Peyer's patch (tissue), 4 donors: Measurements from ENCODE around the gene CEP128. TPM values are rescaled to one million over a fixed set of nuclear protein-coding genes. Genes with fewer than 3 reads are reported as not detected.

Experiments
- DNase-seq, 3 donors: peaks; one replicate each; pipeline ENCODE4 v3.0.0-alpha.2; 2017 to 2019
- H3K27ac ChIP-seq, 4 donors: fragments of 200-600 bp; sonication (generic); one replicate each; pipeline ENCODE4 v1.5.1; 2016 to 2019
- H3K27me3 ChIP-seq, 2 donors: fragments of 200-600 bp; sonication (generic); one replicate each; pipeline ENCODE4 v1.5.1; 2019
- H3K36me3 ChIP-seq, 3 donors: fragments of 200-600 bp; sonication (generic); one replicate each; pipeline ENCODE4 v1.5.1; 2016 to 2019
- H3K4me1 ChIP-seq, 4 donors: fragments of 200-600 bp; sonication (generic); one replicate each; pipeline ENCODE4 v1.5.1; 2016 to 2019
- H3K4me3 ChIP-seq, 4 donors: fragments of 200-600 bp; sonication (generic); 1 replicate in 3 of 4; 2 replicates in 1 of 4; pipeline ENCODE4 v1.5.1; 2016 to 2019; ENCODE audit warnings: mild to moderate bottlenecking in 1 of 4
- H3K9me3 ChIP-seq, 4 donors: fragments of 200-600 bp; sonication (generic); one replicate each; pipeline ENCODE4 v1.5.1; 2016 to 2019; ENCODE audit warnings: mild to moderate bottlenecking in 1 of 4
- POLR2A ChIP-seq, 2 donors: fragments of 450-650 bp; IDR thresholded peaks; one replicate each; pipeline ENCODE4 v1.5.1; 2017; ENCODE audit warnings: antibody characterized with exemption in 2 of 2, mild to moderate bottlenecking in 2 of 2, moderate library complexity in 2 of 2
- total RNA-seq, 4 donors: library from RNA; depleted of rRNA; stranded (reverse); fragments of >200 nt; gene quantifications; one replicate each; pipeline ENCODE4 v1.1.0, GENCODE V29; 2016
- TF ChIP-seq, protein P1 (sequence below), 6 experiments: fragments of 450-650 bp in 4 of 6; fragments of 200-600 bp in 2 of 6; sonication (generic) in 1 of 6; IDR thresholded peaks; one replicate each; pipeline ENCODE4 v1.5.1; 2017 to 2019; ENCODE audit warnings: antibody characterized with exemption in 6 of 6, mild to moderate bottlenecking in 3 of 6, moderate library complexity in 1 of 6

The CEP128 gene
- total RNA-seq, 4 donors from 2014 or later = 5.9 to 51.2 (median 6.7) TPM

DNA sequence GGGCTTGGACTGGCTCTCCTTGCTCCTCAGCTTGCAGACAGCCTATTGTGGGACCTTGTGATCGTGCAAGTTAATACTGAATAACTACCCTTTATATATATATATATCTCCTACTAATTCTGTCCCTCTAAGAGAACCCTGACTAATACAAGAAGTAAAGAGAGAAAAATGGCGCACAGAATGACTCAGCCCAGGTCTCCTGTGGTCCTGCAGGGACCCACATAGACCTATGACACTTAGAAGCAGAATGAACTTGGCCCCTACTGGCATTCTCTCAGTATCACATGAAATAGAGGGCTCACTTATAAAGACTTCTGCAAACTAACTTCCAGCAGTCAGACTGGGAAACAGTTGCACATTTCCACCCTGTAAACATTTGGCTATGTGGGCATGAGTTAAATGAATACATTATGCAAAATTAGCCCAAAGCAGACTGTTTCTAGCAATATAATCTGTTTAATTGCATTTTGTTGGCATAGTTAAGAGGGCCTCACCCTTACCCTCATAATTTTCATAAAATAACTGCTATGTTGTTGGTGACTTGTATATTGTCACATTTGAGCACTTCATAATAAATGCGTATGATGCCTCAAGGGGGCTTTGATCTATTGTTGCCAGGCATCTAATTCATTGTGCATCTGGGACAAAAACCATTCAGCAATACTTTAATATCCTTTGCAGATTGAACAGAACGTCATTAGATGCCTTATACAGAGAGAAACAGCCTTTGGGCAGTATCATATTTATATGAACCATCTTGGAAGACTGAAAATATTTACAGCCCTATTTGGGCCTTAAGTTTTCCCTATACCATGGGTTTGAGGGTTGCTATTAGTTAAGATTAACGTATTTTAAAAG lies 380.5 kb downstream of the CEP128 start:
- DNase-seq = no peak
- Histone ChIP-seq H3K4me3 (no peak overlapping the region), H3K27me3 (no peaks in the 10 kb centered on the region), H3K4me1 (no peaks in the 10 kb centered on the region), H3K9me3 (no peaks in the 10 kb centered on the region), H3K36me3 (no peaks in the 10 kb centered on the region), H3K27ac (no peak overlapping the region)
- TF ChIP-seq, protein P1, sequence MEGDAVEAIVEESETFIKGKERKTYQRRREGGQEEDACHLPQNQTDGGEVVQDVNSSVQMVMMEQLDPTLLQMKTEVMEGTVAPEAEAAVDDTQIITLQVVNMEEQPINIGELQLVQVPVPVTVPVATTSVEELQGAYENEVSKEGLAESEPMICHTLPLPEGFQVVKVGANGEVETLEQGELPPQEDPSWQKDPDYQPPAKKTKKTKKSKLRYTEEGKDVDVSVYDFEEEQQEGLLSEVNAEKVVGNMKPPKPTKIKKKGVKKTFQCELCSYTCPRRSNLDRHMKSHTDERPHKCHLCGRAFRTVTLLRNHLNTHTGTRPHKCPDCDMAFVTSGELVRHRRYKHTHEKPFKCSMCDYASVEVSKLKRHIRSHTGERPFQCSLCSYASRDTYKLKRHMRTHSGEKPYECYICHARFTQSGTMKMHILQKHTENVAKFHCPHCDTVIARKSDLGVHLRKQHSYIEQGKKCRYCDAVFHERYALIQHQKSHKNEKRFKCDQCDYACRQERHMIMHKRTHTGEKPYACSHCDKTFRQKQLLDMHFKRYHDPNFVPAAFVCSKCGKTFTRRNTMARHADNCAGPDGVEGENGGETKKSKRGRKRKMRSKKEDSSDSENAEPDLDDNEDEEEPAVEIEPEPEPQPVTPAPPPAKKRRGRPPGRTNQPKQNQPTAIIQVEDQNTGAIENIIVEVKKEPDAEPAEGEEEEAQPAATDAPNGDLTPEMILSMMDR (IDR thresholded peaks at IDR 0.05) = no peak
- TF ChIP-seq POLR2A (IDR thresholded peaks at IDR 0.05) = no peak

DNA sequence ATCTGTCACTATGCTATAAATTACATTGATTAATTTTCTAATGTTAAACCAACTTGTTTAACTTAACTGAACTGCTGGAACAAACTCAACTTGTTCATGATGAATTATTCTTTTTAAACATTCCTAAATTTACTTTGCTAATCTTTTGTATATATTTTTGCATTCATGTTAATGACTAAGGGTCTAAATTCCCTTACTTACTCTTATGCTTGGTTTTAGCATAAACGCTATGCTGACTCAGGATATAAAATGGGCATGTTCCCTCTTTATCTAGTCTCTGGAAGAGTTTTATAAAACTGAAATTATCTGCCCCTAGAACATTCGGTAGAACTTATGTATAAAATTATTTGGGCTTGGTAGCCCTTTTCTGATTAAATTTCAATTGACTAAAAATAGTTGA lies 387.4 kb downstream of the CEP128 start:
- Histone ChIP-seq H3K36me3 (no peaks in the 10 kb centered on the region), H3K4me1 (no peaks in the 10 kb centered on the region), H3K27me3 (no peaks in the 10 kb centered on the region), H3K27ac (no peak overlapping the region), H3K9me3 (no peaks in the 10 kb centered on the region), H3K4me3 (no peak overlapping the region)
- TF ChIP-seq POLR2A (IDR thresholded peaks at IDR 0.05) = no peak
- TF ChIP-seq, protein P1 (IDR thresholded peaks at IDR 0.05) = no peak
- no peak for DNase-seq

DNA sequence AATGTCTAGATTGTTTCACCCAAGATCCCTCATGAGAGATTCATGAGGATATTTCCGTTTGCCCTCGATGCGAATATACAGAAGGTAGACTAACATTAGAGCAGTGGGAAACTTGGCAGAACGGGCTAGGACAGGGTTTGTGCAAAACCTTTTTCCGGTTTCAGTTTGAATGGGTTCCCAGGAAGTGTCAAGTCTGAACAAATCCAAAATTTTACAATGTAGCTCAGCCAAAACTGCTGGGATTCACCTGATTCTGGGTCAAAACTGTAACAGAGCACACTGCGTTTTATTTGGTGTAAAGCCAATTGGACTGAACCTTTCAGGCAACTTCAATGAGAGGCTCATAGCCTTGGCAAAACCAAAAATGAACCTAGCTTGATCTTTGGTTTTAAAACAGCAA lies 392.4 kb downstream of the CEP128 start:
- TF ChIP-seq POLR2A (IDR thresholded peaks at IDR 0.05) = no peak
- TF ChIP-seq, protein P1 (IDR thresholded peaks at IDR 0.05) = no peak
- H3K36me3 ChIP-seq = no peaks in the 10 kb centered on the region
- no peak overlapping the region for H3K4me3 ChIP-seq
- H3K27me3 ChIP-seq = no peaks in the 10 kb centered on the region
- no peaks in the 10 kb centered on the region for H3K4me1 ChIP-seq
- no peak for DNase-seq
- H3K27ac ChIP-seq = no peak overlapping the region
- H3K9me3 ChIP-seq = no peaks in the 10 kb centered on the region

DNA sequence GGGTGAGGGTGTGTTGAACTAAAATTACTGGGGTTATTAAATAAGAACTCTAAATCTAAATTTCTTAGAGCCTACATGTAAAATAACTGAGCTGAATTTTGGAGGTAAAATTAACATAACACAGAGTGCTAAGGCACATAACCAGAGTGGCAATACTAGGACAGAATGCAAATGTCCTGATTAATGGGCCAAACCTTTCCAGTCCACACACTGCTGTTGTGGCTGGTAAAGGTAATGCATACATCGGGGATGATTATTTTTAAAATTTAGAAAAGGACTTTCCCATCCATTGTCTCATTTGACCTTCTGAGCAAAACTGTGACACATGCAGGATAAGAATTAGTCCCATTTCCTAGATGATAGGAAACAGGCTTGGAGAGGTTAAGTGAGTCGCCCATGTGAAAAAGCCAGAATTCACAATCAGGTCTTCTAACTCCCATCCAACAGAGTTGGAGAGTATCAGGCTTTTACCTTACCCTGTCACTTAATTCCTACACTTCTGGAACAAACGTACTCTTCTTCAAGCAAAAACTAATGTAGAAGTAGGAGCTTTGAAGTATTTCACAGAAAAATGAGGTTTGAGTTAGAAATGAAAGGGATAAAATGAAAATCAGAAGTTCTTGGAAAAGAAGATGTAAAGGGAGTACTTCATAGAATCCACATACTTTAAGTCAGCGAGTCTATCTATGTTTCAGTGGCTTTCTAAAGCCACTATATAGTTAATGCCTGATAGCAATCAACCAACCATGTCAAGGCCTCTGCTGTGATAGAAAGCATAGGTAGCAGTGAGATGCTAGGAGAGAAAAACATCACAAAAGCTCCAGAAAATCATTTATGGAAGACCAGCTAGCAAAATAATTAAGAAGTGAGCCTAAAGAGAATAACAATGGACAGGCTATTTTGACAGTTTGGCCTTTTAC lies 395.3 kb downstream of the CEP128 start:
- no peak for TF ChIP-seq POLR2A (IDR thresholded peaks at IDR 0.05)
- TF ChIP-seq, protein P1 (IDR thresholded peaks at IDR 0.05) = no peak
- Histone ChIP-seq H3K4me1 (no peaks in the 10 kb centered on the region), H3K27me3 (no peaks in the 10 kb centered on the region), H3K9me3 (no peaks in the 10 kb centered on the region), H3K36me3 (no peaks in the 10 kb centered on the region), H3K27ac (no peak overlapping the region), H3K4me3 (no peak overlapping the region)
- no peak for DNase-seq

DNA sequence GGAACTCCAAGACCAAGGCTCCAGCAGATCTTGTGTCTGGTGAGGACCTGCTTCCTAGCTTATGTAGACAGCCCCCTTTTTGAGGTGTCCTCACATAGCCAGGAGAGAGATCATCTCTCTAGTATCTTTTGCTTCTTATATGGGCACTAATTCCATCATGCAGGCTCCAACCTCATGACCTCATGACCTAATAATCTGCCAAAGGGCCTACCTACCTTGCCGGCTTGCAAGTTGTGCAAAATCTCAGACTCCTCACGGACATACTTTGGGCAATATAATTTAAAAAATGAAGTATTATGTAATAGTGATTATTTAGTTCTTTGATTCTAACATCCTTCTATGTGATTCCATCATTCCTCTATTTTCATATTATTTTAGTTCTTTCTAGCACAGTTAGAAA lies 397.2 kb downstream of the CEP128 start:
- H3K4me1 ChIP-seq = no peaks in the 10 kb centered on the region
- H3K9me3 ChIP-seq = no peaks in the 10 kb centered on the region
- no peak overlapping the region for H3K4me3 ChIP-seq
- no peak for DNase-seq
- no peak overlapping the region for H3K27ac ChIP-seq
- H3K36me3 ChIP-seq = no peaks in the 10 kb centered on the region
- TF ChIP-seq POLR2A (IDR thresholded peaks at IDR 0.05) = no peak
- TF ChIP-seq, protein P1 (IDR thresholded peaks at IDR 0.05) = no peak
- H3K27me3 ChIP-seq = no peaks in the 10 kb centered on the region
